ENCODE data around the gene INTS12.
"Not testable (repeated sequence)": the region's sequence is repeated elsewhere in the genome, so short reads cannot be mapped to it uniquely, and the experiment has no call there.

INTS12 gene, protein sequence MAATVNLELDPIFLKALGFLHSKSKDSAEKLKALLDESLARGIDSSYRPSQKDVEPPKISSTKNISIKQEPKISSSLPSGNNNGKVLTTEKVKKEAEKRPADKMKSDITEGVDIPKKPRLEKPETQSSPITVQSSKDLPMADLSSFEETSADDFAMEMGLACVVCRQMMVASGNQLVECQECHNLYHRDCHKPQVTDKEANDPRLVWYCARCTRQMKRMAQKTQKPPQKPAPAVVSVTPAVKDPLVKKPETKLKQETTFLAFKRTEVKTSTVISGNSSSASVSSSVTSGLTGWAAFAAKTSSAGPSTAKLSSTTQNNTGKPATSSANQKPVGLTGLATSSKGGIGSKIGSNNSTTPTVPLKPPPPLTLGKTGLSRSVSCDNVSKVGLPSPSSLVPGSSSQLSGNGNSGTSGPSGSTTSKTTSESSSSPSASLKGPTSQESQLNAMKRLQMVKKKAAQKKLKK

DNA sequence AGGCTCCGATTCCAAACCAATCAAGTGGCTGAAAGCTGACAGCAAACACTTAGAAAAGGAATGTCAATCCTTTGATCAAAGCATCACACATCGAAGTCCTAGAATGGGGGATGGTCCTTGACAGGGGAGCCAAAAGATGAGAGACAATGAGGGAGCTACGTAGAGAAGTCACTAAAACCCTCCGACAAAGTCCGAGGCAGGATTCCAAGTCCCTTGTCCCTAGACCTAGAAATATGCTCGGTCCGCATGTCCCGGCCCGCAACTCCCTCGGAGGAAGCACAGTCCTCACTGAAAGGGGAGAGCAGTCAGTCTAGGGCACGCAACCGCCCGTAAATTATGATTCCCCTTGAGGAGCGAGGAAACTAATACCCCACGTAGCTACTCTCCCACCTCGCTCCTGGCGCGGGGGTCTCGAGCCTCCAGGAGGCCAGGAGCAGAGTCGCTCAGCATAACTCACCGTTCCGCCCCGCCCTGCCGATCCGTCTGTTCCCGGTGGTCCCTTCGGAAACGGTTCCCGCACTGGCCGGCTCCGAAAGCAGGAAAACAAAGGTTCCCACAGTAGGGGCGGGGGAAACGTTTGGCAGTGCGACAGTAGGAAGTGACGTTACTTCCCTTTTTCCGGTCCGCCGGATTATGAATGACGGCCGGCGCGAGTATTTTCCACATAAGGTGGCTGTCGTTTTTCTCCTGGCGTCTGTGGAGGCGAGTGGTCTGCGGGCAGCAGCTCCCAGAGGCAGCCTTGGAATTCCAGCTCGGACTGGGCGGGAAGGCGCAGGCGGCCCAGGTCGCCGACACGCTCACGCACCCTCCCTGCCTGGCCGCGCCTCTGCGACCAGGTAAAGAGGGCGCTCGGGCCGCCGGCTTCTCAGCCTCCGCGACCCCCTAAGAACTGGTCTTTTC, at the start of gene INTS12, which contains the start of gene GSTCD:
TSS of gene INTS12 (minus strand) at position 509 of the 900 bp plus-strand sequence. CDS start 8,684 bp downstream, outside the sequence.
TSS of gene GSTCD (plus strand) at position 604 of the 900 bp plus-strand sequence. CDS start 8,830 bp downstream, outside the sequence.
- peak; percentile 93 for DNase-seq

DNA sequence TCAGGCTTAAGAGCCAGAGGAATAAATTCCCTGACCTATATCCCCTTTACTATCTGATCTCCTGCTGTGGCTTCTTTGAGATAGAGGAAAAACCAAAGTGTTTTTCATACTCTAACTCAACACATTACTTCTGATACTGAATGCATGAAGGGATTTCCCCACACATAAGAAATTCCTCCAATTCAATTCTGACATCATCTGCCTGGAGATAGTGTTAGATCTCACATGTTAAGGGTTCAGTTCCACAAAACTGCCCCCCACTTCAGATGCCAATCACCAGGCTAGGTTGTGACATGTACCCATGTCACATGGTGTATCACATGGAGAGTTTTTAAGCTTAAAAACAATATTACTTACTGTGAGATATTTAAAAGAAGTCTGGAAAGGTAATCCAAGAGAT, 46.9 kb upstream of the INTS12 start:
- DNase-seq: no peak

DNA sequence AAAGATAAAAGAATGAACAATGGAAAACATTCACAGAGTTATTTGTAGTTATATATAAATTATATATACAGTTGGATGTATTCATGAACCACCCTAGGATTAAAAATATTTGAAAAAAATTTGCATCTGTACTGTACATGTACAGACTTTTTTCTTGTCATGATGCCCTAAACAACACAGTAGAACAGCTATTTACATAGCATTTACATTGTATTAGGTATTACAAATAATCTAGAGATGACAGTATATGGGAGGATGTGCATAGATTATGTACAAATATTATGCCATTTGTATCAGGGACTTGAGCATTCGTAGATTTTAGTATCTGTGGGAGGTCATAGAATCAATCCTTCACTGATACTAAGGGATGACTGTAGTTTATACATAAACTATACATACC, 44.9 kb upstream of the INTS12 start:
- DNase-seq: no peak

DNA sequence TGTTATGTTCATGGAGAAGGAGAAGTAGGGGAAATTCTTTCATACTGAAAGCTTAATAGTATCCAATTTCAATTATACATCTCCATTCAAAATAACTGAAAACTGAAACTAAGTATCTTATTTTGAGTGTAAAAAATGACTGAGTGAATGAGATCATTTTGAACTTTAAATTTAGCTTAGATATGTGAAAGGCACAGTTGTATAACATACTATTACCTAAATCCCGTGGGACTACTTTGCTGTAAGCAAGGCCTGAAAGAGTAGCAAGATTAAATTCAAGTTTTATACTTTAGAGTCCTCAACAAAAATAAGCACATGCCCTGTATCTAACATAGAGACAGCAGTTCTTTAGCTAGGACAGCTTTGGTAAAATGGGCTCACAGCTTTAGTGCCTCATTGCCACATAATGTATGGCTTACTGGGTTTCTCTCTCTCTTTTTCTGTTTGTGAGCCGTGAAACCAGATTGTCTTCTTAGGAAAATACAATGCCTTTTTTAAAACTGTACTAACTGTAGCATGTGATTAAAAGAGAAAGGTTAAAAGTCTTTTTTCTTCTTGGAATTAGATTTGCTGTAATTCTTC, 43.3 kb upstream of the INTS12 start:
- DNase-seq: no peak

DNA sequence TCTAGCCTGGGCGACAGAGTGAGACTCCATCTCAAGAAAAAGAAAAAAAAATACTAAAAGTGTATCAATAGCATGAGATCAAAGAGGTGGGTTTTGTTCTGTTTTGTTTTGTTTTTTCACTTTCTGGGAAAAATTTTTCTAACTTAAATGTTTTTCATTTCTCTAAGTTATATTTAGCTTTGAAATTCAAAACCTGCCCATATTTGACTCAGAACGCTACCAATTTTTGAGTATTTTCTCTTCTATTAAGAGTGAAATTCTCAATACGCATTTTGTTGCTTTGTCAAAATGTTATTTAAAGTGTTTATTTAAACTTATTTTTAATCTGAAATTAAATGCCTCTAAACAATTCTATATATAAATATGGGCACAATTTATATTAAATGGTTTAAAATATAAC, 39.7 kb upstream of the INTS12 start:
- no peak for DNase-seq

DNA sequence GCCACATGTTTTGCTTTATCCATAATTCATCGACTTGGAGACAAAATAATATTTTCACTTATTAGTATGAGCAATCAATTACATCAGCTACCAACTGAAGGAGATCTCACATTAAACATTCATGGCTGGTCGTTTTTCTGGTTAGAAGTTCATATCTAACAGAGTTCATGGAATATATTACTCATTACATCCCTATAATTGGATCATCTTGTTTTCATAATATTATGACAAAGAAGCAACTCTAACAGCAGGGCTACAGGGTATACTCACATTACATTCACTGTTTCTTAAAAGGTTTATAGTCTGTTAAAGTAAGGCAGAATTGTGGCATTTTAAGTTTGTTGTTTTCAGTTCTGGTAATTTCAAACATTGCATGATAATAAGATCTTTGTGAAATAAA, 33.1 kb upstream of the INTS12 start:
- DNase-seq: no peak

DNA sequence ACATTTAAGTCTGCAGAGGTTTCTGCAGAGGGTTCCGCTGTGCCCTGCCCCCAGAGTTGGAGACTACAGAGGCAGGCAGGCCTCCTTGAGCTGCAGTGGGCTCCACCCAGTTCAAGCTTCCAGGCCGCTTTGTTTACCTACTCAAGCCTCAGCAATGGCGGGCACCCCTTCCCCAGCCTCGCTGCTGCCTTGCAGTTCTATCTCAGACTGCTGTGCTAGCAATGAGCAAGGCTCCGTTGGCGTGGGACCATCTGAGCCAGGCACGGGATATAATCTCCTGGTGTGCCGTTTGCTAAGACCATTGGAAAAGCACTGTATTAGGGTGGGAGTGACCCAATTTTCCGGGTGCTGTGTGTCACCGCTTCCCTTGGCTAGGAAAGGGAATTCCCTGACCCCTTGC, 26.7 kb upstream of the INTS12 start:
- DNase-seq: not testable (repeated sequence)

DNA sequence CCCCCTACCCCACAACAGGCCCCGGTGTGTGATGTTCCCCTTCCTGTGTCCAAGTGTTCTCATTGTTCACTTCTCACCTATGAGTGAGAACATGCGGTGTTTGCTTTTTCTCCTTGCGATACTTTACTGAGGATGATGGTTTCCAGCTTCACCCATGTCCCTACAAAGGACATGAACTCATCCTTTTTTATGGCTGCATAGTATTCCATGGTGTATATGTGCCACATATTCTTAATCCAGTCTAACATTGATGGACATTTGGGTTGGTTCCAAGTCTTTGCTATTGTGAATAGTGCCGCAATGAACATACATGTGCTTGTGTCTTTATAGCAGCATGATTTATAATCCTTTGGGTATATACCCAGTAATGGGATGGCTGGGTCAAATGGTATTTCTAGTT, 21.4 kb upstream of the INTS12 start:
- not testable (repeated sequence) for DNase-seq

DNA sequence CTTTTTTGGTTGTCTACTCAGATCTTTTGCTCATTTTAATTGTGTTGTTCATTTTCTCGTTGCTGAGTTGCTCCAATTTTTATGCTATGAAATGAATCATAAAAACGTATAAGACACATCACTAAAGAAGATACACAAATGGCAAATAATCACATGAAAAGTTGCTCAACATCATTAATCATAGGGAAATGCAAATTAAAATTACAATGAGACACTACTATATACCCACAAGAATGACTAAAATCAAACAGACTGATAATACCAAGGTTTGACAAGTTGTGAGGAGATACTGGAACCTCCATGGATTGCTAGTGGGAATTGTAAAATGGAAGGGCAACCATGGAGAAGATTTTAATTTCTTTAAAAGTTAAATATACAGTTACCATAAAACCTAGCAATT, 17.1 kb upstream of the INTS12 start:
- no peak for DNase-seq

DNA sequence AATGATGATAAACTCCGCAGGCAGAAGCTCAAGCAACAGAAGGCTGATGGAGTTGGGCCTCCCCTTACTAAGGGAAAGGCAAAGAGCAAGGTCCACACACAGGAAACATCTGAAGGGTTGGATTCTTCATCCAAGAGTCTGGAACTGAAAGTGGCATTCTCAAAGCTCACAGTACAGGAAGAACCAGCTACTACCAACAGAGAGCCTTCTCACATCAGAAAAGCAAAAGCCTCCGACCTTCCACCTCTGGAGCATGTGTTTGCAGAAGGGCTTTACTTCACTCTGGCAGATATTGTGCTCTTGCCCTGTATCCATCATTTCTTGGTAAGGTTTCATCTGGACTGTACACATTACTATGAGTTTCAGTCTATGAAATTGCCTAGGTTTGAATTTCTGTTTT, 10.7 kb upstream of the INTS12 start:
- no peak for DNase-seq

DNA sequence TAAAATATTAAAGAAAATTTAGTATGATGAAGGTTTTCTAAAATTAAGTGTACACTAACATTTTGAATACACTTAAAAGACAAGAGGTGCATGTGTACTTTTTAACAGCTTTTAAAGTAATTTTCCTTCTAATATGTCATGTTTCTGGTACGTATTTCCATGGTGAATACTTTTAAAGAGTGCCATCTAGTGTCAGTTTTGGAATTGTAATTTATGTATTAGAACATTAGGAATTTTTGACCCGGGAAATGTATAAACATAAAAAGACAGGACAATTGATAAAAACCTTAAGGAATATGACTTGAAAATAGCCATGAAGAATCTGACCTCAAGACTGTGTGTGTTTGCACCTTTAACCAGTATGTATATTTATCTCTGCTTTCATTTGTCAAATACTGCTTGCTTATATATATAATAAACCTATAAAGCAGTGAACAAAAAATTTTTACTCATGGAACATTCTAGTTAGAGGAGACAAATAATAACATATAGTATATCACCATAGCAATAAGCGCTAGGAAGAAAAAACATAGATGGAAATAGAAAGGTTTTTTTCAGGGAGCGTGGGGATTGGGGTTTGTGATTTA, 7.3 kb upstream of the INTS12 start:
- DNase-seq: peak; percentile 59

DNA sequence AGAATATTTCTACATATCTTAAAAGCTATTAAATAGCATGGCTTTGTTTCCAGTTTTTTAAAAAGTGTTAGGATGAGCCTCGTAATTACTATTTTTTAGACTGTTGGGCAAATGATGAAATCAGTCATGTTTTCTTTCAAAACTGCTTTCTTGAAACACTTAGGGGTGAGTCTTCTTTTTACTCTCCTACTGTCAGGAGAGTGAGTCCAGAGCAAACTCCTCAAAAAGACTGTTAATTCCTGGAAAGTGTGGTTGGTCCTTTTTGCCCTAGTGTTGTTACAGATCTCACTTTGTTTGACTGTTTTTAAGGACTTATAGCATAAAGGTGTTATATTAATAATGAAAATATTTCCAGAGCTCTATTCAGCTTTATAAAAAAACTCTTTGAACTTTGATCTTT, 6.4 kb upstream of the INTS12 start:
- no peak for DNase-seq

DNA sequence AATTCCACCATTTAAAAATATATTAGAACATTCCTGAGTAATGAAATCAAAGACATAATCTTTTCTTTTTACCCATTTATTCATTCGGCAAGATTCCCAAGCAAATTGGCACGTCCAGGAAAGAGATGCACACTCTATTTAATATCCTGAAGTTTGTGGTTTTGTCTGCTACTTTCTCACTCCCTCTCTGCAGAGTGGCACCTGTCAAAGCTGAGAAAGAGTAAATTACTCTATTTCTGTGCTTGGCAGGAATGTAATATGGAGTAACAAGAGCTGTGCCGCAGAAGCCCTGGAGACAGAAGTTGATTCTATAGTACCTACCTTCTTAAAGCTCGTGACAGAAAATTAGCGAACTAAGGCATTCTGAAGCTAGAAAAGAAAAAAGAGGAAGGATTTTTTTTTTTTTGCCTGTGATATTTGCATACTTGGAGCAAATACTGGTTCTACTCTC, 5.6 kb upstream of the INTS12 start:
- no peak for DNase-seq

DNA sequence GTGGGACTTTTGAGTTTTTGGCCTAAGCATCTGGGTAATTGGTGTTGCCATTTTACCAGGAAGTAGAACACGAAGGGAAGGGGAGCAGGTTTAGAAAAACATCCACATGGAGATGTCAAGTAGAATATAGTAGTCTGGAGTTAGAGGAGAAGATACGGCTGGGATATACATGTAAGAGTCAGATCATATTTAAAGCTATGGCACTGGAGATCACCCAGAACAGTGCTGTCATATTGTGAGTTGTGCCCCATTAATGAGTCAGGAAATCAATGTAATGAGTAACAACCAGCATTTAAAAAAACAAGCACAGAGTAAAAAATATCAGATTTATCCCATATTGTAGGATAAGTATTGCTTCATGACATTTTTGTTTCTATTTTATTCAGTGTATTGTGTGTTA, 4.3 kb upstream of the INTS12 start:
- no peak for DNase-seq

DNA sequence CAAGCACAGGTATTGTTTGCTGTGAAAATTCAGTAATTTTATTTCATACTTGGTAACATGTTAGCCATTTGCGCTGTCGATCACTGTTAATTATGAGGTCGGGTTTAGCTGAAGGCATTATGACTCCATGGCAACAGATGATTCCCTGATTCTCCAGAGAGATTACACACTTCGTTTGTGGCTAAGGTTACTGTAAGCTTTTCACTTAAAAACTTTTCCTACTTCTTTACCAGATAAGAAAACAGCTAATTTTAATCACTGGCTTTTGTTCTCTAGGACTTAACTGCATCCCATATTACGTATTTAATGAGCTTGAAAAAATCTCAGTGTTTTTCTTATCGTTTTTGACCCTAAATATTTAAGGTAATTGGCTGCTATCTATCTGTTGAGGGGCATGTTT, 2.2 kb upstream of the INTS12 start:
- DNase-seq: peak; percentile 77

DNA sequence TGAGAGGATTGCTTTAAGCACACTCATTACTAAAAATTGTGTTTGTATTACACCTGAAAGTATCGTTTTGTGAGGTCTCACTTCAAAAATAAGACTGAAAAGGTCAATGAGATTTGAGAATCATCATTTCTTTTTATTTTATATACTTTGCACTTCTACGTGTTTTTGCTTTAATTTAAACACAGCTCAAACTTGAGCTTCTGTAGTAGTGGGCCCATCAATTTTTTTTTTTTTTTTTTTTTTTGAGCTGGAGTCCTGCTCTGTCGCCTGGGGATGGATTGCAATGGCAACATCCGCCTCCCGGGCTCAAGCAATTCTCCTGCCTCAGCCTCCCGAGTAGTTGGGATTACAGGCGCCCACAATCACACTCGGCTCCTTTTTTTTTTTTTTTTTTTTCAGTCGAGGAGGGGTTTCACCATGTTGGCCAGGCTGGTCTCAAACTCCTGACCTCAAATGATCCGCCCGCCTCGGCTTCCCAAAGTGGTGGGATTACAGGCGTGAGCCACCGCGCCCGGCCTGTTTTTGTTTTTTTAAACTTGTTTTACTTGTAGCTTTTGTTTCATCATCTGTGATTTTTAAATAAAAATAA, 1.6 kb upstream of the INTS12 start:
- peak; percentile 40 for DNase-seq

DNA sequence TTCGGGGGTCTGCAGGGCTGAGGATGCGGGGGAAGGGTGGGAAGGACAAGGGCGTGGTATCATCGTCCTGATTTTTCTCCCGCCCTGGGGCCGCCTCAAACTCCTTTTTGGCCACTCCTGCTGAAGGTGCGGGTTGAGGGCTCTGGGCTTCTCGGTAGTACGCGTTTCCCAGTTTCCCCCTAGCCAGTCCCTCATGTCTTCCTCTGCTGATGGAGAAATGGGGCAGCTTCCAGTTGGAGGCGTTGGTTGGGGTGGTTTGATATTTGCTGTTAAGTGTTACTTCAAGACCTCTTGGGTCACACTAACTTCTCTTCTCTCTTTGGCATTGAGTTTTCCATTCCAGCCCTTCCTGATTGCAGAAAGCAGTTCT, 577 bp upstream of the INTS12 start:
- DNase-seq: peak; percentile 63

DNA sequence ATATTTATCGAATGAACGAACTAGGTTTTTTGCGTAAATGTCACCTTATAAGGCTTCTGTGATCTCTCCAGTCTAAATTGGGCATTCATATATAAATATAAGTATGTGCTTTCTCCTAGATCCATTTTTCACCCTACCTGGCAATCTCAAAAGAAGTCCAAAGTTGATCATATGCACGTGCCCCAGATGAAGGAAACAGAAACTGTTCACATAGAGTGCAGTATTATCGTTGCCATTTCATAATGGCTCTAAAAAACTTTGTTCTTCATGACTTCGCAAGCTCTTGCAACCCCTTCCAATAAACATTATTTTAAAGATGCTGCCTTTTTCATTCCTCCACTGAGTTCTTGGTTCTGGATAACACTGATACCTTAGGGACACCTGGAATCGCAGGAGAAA, 708 bp downstream of the INTS12 start:
- DNase-seq: no peak

DNA sequence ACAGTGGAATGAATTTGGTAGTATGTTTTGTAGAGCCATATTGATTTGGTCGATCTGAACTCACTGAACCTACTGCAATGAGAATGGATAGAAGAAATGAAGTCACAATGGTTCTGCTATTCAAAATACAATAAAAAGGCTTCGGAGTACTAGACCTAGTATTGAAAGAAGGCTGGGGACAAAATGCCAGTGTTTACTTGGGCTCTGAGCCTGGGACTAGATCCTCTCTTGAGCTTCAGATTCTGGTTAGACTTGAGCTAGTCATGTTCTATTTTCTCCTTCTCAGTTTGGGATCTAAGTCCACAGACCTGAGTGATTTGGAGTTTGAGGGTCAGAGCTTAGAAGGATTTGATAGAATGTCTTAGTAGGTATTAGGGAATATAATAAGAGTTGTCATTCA, 9.9 kb downstream of the INTS12 start:
- DNase-seq: no peak

DNA sequence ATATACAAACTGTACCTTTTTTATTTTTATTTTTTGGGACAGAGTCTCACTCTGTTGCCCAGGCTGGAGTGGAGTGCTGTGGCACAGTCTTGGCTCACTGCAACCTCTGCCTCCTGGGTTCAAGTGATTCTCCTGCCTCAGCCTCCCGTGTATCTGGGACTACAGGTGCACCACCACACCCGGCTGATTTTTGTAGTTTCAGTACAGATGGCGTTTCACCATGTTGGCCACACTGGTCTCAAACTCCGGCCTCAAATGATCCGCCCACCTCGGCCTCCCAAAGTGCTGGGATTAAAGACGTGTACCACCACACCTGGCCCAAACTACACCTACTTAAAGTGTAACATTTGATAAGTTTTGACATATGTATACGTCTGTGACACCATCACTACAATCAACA, 12.7 kb downstream of the INTS12 start:
- not testable (repeated sequence) for DNase-seq

DNA sequence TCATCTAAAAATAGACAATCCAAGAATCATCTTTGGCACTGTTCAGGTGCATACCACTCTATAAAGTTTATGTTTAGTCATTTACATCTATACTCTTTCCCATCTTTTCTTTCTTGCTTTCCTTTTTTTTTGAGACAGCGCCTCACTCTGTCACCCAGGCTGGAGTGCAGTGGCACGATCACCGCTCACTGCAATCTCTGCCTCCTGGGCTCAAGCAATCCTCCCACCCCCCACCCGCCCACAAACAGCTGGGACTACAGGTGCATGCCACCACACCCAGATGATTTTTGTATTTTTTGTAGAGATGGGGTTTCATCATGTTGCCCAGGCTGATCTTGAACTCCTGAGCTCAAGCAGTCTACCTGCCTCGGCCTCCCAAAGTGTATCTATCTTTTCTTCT, 13.7 kb downstream of the INTS12 start:
- DNase-seq: not testable (repeated sequence)

DNA sequence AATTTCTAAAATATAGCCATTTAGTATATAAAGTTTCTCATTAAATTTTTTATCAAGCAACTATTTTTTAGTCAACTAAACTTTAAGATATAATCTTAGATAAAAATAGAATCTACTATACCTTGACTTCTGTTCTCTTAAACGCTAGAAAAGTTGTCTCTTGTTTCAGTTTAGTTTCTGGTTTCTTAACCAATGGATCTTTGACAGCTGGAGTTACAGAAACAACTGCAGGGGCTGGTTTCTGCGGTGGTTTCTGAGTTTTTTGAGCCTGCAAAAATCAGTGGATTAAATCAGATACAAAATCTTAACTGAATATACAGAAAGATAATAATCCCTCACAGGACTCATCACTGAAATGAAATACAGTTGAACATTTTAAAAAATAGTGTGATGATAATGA, 21.9 kb downstream of the INTS12 start:
- no peak for DNase-seq

DNA sequence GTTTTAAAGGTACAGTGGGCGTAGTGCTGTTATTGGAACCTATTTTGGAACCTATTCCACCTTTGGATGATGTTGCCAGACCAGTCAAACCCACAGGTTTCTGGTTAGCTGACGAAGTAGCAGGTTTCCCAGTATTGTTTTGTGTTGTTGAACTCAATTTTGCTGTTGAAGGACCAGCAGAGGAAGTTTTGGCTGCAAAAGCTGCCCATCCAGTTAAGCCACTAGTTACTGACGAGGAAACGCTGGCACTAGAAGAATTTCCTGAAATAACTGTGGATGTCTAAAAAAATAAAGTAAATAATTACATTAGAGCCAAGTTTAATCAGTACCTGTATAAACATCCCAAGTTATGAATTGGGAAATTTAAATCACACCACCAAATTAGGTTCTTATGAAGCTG, 25.5 kb downstream of the INTS12 start:
- DNase-seq: no peak

All from NCI-H69 (cell line).